ENCODE measurements around the gene PACS1.

PACS1 gene

GRCh38 chr11:66115638-66116301 is 45.7 kb downstream of the PACS1 start:
- H3K36me3 ChIP-seq (ENCODE audit: insufficient read depth, low read length) = no peaks in the 10 kb centered on the region
- H3K27me3 ChIP-seq (ENCODE audit: control insufficient read depth, insufficient read depth, low read length) = no peaks in the 10 kb centered on the region
- peak overlapping the region; percentile 28 for H3K4me3 ChIP-seq (ENCODE audit: low read length)
- H3K9ac ChIP-seq (ENCODE audit: low read depth, low read length) = peak overlapping the region; percentile 21
- H3K4me2 ChIP-seq (ENCODE audit: low read length) = peak overlapping the region; percentile 67
- peaks cover 87% of the 10 kb centered on the region for H3K4me1 ChIP-seq (ENCODE audit: control insufficient read depth, insufficient read depth, low read length)
- no peaks in the 10 kb centered on the region for H3K9me3 ChIP-seq (replicated peaks; ENCODE audit: low read length)

- H3K9ac ChIP-seq (ENCODE audit: low read depth, low read length) = no peak overlapping the region
Observed at GRCh38 chr11:66116576-66117361, 46.7 kb downstream of the PACS1 start.

GRCh38 chr11:66118847-66119246 is 48.8 kb downstream of the PACS1 start:
- no peaks in the 10 kb centered on the region for H3K27me3 ChIP-seq (ENCODE audit: control insufficient read depth, insufficient read depth, low read length)
- H3K4me3 ChIP-seq (ENCODE audit: low read length) = peak overlapping the region; percentile 17
- H3K4me2 ChIP-seq (ENCODE audit: low read length) = peak overlapping the region; percentile 51
- no peaks in the 10 kb centered on the region for H3K9me3 ChIP-seq (replicated peaks; ENCODE audit: low read length)
- no peaks in the 10 kb centered on the region for H3K36me3 ChIP-seq (ENCODE audit: insufficient read depth, low read length)
- peaks cover 59% of the 10 kb centered on the region for H3K4me1 ChIP-seq (ENCODE audit: control insufficient read depth, insufficient read depth, low read length)
- H3K9ac ChIP-seq (ENCODE audit: low read depth, low read length) = peak overlapping the region; percentile 74

More at GRCh38 chr11:66116576-66117361, 46.7 kb downstream of the PACS1 start:
- Histone ChIP-seq H3K36me3 (ENCODE audit: insufficient read depth, low read length) (no peaks in the 10 kb centered on the region), H3K27me3 (ENCODE audit: control insufficient read depth, insufficient read depth, low read length) (no peaks in the 10 kb centered on the region), H3K9me3 (replicated peaks; ENCODE audit: low read length) (no peaks in the 10 kb centered on the region), H3K4me3 (ENCODE audit: low read length) (no peak overlapping the region), H3K4me1 (ENCODE audit: control insufficient read depth, insufficient read depth, low read length) (peaks cover 79% of the 10 kb centered on the region), H3K4me2 (ENCODE audit: low read length) (no peak overlapping the region)

DNA sequence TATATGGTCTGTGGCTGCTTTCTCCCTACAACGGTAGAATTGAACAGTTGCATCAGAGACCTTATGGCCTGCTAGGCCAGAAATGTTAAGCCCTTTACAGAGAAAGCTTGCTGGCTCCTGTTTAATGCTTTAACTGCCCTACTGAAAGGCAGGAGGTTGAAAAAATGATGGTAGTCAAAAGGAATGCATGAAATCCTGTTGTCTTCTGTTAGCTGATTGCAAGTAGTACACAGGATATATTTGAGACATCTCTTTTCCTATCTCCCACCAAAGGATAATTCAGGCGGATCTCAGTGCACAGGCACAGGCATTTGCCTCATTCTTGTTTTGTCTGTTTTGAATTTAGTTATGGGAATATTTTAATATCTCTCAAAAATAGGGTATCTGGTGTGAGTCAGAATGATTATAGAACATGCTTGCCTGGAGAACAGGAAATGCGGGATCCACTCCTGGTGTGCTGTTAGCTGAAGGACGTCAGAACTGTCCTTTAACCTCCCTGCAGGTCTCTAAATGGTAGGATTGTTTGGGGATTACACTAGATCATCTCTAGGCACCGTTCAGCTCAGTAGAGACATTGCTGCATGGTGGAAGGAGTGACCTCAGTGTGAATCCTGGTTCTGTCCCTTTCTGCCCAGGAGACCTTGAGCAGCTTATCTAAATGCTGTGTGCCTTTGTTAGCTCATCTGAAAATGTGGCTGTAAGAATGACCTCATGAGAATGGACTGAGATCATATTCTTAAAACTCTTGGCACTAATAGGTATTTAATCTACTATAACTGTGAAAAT is 49.5 kb downstream of the PACS1 start:
- H3K9ac ChIP-seq (ENCODE audit: low read depth, low read length) = peak overlapping the region; percentile 74
- peaks cover 62% of the 10 kb centered on the region for H3K4me1 ChIP-seq (ENCODE audit: control insufficient read depth, insufficient read depth, low read length)
- H3K36me3 ChIP-seq (ENCODE audit: insufficient read depth, low read length) = no peaks in the 10 kb centered on the region
- H3K4me2 ChIP-seq (ENCODE audit: low read length) = peak overlapping the region; percentile 51
- H3K4me3 ChIP-seq (ENCODE audit: low read length) = no peak overlapping the region
- no peaks in the 10 kb centered on the region for H3K27me3 ChIP-seq (ENCODE audit: control insufficient read depth, insufficient read depth, low read length)
- H3K9me3 ChIP-seq (replicated peaks; ENCODE audit: low read length) = no peaks in the 10 kb centered on the region

DNA sequence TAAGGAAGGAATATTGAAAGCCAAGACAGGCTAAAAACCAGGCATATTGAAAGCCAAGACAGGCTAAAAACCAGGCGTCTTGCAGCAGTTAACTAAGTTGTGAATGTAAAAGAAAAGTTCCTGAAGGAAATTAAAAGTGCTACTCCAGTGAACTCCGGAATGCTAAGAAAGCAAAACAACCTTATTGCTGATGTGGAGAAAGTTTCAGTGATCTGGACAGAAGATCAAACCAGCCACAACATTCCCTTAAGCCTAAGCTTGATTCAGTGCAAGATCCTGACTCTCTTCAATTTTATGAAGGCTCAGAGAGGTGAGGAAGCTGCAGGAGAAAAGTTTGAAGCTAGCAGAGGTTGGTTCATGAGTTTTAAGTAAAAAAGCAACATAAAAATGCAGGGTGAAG is 51.4 kb downstream of the PACS1 start:
- no peaks in the 10 kb centered on the region for H3K27me3 ChIP-seq (ENCODE audit: control insufficient read depth, insufficient read depth, low read length)
- H3K4me2 ChIP-seq (ENCODE audit: low read length) = no peak overlapping the region
- no peaks in the 10 kb centered on the region for H3K36me3 ChIP-seq (ENCODE audit: insufficient read depth, low read length)
- peaks cover 59% of the 10 kb centered on the region for H3K4me1 ChIP-seq (ENCODE audit: control insufficient read depth, insufficient read depth, low read length)
- no peak overlapping the region for H3K4me3 ChIP-seq (ENCODE audit: low read length)
- H3K9me3 ChIP-seq (replicated peaks; ENCODE audit: low read length) = no peaks in the 10 kb centered on the region
- H3K9ac ChIP-seq (ENCODE audit: low read depth, low read length) = no peak overlapping the region

GRCh38 chr11:66123902-66124301 is 53.8 kb downstream of the PACS1 start:
- no peaks in the 10 kb centered on the region for H3K9me3 ChIP-seq (replicated peaks; ENCODE audit: low read length)
- H3K4me3 ChIP-seq (ENCODE audit: low read length) = no peak overlapping the region
- H3K4me1 ChIP-seq (ENCODE audit: control insufficient read depth, insufficient read depth, low read length) = peaks cover 51% of the 10 kb centered on the region
- H3K27me3 ChIP-seq (ENCODE audit: control insufficient read depth, insufficient read depth, low read length) = no peaks in the 10 kb centered on the region
- H3K9ac ChIP-seq (ENCODE audit: low read depth, low read length) = no peak overlapping the region
- peaks cover 6% of the 10 kb centered on the region for H3K36me3 ChIP-seq (ENCODE audit: insufficient read depth, low read length)
- no peak overlapping the region for H3K4me2 ChIP-seq (ENCODE audit: low read length)

- Histone ChIP-seq H3K4me2 (ENCODE audit: low read length) (peak overlapping the region; percentile 28), H3K4me1 (ENCODE audit: control insufficient read depth, insufficient read depth, low read length) (peaks cover 44% of the 10 kb centered on the region), H3K9me3 (replicated peaks; ENCODE audit: low read length) (no peaks in the 10 kb centered on the region), H3K4me3 (ENCODE audit: low read length) (no peak overlapping the region), H3K27me3 (ENCODE audit: control insufficient read depth, insufficient read depth, low read length) (no peaks in the 10 kb centered on the region), H3K9ac (ENCODE audit: low read depth, low read length) (no peak overlapping the region), H3K36me3 (ENCODE audit: insufficient read depth, low read length) (peaks cover 6% of the 10 kb centered on the region)
Observed at GRCh38 chr11:66124564-66124963, 54.5 kb downstream of the PACS1 start.

DNA sequence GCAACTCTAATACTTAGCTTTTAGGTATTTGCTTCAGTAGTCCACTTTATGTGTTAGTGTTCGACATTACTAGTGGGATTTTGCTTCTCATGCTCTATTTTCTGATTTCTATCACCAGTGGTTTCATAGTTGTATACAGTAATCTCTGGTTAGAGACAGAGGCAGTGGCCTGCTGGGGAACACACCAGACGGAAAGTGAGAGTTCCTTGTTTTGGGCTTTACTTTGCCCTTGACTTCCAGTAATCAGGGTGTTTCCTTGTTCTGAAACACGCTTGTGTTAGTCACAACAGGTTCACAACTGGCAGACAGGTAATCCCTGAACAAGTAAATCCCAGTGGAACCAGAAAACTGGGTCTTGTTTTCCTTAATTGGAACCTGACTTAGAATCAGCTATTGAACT is 56.0 kb downstream of the PACS1 start:
- H3K36me3 ChIP-seq (ENCODE audit: insufficient read depth, low read length) = peaks cover 6% of the 10 kb centered on the region
- H3K4me3 ChIP-seq (ENCODE audit: low read length) = no peak overlapping the region
- no peak overlapping the region for H3K9ac ChIP-seq (ENCODE audit: low read depth, low read length)
- no peaks in the 10 kb centered on the region for H3K27me3 ChIP-seq (ENCODE audit: control insufficient read depth, insufficient read depth, low read length)
- H3K4me2 ChIP-seq (ENCODE audit: low read length) = no peak overlapping the region
- peaks cover 31% of the 10 kb centered on the region for H3K4me1 ChIP-seq (ENCODE audit: control insufficient read depth, insufficient read depth, low read length)
- no peaks in the 10 kb centered on the region for H3K9me3 ChIP-seq (replicated peaks; ENCODE audit: low read length)

DNA sequence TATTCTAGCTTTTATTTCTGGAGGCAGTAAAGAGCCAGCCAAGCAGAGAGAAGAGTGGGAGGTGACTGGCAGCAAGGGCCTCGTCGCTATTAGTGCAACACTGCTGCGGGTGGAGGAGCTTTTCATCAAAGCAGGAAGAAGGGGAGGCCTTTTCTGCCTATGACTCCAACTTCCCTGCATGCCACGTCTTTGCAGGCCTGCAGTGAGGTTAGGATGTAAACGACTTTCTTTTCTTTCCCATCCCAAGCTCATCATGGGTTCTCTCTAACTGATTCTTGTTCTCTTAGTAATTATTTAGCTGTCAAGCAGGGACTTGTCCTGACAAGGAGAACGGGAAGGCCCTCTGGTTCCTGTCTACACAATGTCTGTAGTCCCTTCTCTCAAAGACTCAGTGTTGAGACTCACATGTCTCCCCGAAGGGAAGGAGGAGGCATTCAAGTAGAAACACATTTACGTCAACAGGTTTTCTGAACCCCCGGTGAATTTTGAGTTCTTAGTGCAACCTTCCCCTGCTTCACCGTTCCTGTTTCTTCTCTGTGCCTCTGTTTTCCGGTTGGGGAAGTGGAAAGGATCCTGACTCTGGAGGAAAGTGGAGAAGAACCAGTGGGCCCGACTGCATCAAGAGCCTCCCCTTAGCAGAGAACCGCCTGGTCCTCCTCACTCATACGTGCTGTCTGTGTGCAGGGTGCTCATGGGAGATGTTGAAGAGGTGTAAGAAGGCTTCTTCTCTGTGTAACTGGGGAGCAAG is 56.9 kb downstream of the PACS1 start:
- H3K4me1 ChIP-seq (ENCODE audit: control insufficient read depth, insufficient read depth, low read length) = peaks cover 31% of the 10 kb centered on the region
- peaks cover 6% of the 10 kb centered on the region for H3K36me3 ChIP-seq (ENCODE audit: insufficient read depth, low read length)
- H3K9me3 ChIP-seq (replicated peaks; ENCODE audit: low read length) = no peaks in the 10 kb centered on the region
- peak overlapping the region; percentile 64 for H3K4me2 ChIP-seq (ENCODE audit: low read length)
- peak overlapping the region; percentile 39 for H3K9ac ChIP-seq (ENCODE audit: low read depth, low read length)
- no peaks in the 10 kb centered on the region for H3K27me3 ChIP-seq (ENCODE audit: control insufficient read depth, insufficient read depth, low read length)
- H3K4me3 ChIP-seq (ENCODE audit: low read length) = no peak overlapping the region

DNA sequence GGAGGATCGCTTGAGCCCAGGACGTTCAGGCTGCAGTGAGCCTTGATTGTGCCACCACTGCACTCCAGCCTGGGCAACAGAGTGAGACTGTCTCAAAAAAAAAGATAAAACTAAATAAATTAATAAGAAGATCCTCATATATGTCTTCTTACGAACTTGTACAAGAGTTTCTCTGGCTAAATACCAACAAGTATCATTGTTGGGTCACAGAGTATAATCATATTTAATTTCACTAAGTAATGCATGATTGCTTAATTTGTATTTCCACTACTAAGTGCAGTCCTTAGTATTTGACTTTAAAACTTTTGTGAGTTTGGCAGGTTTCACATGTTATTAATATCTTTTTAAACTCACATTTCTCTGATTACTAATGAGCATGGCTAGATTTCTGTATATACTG is 60.9 kb downstream of the PACS1 start:
- no peak overlapping the region for H3K4me3 ChIP-seq (ENCODE audit: low read length)
- no peaks in the 10 kb centered on the region for H3K27me3 ChIP-seq (ENCODE audit: control insufficient read depth, insufficient read depth, low read length)
- H3K36me3 ChIP-seq (ENCODE audit: insufficient read depth, low read length) = peaks cover 6% of the 10 kb centered on the region
- H3K4me1 ChIP-seq (ENCODE audit: control insufficient read depth, insufficient read depth, low read length) = peaks cover 14% of the 10 kb centered on the region
- no peaks in the 10 kb centered on the region for H3K9me3 ChIP-seq (replicated peaks; ENCODE audit: low read length)
- H3K9ac ChIP-seq (ENCODE audit: low read depth, low read length) = no peak overlapping the region
- no peak overlapping the region for H3K4me2 ChIP-seq (ENCODE audit: low read length)

Measured in skeletal muscle satellite cell (primary cell).